GM19239 (cell line): Measurements from ENCODE around the gene GPR135.

ENCODE experiments used
- DNase-seq: peaks from one replicate; pipeline ENCODE4 v3.0.0; 2011; ENCODE audit warnings: low spot score; ENCODE audit not compliant: insufficient read length
- FAIRE-seq: peaks from 2 replicates; lab custom pipeline; 2011; peaks lifted over from hg19 to GRCh38; lab: Jason Lieb, UNC

The GPR135 gene

DNA sequence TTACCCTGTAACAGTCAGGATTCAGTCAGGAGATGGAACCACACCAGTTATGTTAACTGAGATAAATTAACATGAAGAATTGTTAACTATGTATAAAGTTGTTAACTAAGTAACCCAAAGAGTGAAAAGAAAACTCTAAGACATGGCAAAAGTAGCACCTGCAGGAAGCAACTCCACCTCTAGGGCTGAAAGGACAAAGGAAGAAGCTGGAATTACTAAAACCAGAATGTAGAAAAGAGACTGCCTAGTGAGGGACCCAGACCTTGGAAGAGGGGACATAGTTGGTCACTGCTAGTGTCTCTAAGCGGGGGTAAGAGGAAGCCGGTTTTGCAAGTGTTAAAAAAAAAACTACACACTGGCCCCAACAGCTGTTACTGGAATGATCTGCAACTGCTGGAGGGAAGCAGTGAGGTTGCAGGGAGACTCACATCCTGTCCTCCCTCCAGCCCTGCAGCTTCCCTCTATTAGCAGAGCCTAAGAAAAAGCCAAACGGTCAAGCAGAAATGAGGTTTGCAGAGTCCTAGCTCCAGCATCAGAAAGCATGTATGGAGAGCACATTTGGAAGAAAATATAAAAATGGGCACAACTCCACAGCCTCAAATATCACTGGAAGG, 39.8 kb downstream of the GPR135 start:
- FAIRE-seq (no peak), DNase-seq (no peak)

DNA sequence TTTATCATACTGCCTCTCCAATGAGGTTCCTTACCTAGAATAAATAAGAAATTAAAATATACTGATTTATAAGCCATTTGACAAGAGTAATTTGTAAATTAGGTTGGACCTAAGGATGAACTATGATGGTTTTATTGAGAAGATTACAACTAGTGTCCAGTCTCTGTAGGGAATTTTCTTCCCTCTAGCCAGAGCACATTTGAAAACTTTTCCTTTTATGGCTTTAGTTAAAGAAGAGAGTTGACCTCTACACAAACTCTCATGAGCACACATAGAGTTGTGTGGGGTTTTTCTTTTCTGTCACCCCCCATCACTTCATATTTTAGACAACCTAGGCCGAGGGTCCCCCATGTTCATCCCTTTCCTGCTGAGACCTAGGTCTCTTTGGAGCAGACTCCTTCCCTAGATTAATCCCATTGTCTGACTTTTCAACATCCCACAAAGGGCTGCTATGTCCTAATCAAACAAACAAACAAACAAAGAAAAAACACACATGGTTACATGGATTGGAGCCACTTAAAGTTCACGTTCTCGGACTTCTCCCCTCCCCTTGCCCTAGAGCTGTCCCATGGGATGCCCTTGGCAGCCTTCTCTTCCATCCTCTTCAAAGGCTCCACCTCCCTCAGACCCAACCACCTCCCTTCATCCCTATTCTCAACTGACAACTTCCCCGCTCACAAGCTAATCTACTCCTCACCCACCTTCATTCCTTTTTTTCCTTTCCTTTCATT, 40.7 kb downstream of the GPR135 start:
- no peak for FAIRE-seq
- no peak for DNase-seq

DNA sequence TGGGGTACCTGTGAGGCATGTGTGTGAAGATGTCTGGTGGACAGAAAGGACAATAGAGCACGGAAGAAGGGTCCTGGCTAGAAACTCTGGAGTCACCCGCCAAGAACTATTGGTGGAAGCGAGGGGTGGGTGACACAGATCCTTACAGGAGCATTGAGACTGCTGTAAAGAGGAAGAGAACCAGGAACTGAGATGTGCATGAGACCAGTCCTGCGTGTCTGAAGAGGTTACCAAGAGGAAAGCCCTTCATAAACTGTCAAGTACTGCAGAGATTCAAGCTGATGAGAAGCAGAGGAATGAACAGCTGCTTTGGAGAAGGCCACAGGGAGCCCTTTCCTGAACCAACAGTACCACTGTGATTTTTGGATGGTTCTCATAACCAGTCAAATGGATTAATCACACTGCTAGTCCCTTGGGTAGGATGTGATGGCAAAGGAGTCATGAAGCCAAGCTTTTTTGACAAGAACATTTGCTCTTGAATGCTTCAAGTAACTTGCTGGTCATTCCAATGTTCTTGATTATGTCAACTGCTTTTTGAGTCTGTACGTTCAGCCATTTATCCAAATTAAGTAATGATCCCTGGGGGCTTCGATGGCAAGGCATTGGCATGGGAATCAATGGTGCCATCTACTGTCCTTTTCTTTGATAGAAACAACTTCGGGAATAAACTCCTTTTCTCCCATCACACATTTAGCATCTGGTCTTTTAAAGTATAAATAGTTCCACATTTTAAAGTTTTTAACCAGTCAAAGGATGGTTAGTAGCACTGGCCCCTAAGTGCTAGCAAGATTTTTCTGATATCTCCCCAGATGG, 42.9 kb downstream of the GPR135 start:
- FAIRE-seq, result no peak
- DNase-seq, result no peak

DNA sequence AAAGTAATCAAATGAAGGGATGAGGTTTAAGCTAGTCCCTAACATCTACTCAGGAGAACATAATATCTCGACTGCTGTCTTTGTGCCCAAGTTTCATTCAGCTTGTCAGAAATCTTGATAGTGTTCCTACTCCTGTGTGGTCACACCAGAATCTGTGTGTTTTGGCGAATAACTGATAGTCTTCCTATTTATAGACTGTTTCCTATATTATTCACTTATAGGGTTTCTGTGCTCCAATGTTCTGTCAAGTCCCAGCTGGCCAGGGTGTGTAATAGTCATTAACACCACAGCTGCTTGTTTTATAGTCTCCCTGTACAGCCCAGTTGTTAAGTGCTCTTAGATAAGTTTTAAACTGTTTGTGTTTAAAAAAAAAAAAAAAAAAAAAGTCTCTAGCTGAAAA, 45.9 kb downstream of the GPR135 start:
- DNase-seq (no peak), FAIRE-seq (no peak)

DNA sequence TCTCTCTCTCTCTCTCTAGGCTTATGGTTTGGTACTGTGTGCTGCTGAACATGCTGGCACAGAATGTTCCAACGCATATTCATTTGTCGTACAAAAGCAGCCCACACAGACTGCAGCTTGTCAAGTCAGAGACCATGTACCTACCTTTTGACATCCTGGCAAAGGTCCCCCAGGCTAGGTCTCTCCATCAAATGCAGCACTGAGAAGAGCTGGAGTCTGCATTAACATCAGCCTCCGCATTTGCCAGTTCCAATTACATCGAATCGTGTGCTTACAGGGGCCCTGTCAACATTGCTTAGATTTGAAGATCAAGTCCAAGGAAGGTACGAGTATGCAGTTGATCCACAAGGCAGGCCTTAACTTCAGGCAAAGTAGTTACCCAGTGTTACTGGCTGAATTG, 47.9 kb downstream of the GPR135 start:
- DNase-seq, result no peak
- no peak for FAIRE-seq

DNA sequence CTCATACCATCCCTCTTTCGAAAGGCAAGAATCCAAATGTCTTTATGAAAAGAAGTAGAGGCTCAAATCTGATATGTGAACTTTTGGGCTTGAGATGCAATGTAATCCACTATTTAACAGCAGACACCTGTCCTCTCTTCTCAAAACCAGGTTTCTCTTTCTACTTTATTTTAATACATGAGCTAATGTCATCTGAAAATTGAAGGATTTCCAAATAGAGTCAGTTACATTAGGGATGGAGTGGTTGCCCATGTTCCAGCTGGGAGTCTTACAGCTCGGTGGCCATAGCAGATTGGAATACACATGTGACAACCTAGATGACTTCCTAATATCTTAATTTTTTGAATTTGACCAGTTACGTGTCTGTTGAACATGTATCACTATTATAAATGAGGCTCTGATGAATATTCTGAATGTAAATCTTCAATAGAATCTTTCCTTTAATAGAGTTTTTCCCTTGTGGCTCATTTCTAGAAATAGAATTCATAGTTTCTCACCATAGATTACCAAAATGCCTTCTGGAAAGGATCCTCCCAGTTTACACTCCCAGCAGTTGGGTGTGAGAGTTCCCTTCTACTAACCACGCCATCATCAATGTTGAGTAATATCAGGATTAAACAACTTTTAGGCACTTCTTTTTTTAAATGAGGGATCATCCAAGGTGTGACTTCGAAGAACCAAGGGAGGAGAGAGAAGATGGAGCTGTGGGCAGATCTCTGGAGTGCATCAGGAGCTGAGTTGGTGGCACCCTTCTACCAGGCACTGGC, 49.2 kb downstream of the GPR135 start:
- FAIRE-seq (no peak), DNase-seq (no peak)
